ENCODE results near the gene CDH9. TPM values are rescaled to one million over a fixed set of nuclear protein-coding genes. Genes with fewer than 3 reads are reported as not detected.

CDH9 gene
- total RNA-seq, result not detected

GRCh38 chr5:27038476-27038875 is at the start of gene CDH9:
Gene CDH9 (minus strand): TSS chr5:27038586. CDS start chr5:26988333, 50,253 bp downstream.
- Histone ChIP-seq H3K4me1 (no peaks in the 10 kb centered on the region), H3K9me3 (no peaks in the 10 kb centered on the region), H3K27me3 (no peaks in the 10 kb centered on the region), H3K27ac (no peak within 1 kb of the TSS), H3K4me3 (no peak within 1 kb of the TSS), H3K36me3 (no peaks in the 10 kb centered on the region)
- DNase-seq (ENCODE audit: low spot score in 2 of 2), result no peak
- TF ChIP-seq EP300 (IDR thresholded peaks at IDR 0.05), result no peak
- 22% methylated on average over 12 of the region's 12 CpGs for WGBS

GRCh38 chr5:27087747-27088146 is 49.4 kb upstream of the CDH9 start:
- H3K4me3 ChIP-seq, result no peak overlapping the region
- H3K4me1 ChIP-seq, result no peaks in the 10 kb centered on the region
- H3K9me3 ChIP-seq, result no peaks in the 10 kb centered on the region
- H3K27me3 ChIP-seq, result no peaks in the 10 kb centered on the region
- WGBS, result 40% methylated on average over 2 of the region's 2 CpGs
- DNase-seq (ENCODE audit: low spot score in 2 of 2), result no peak
- no peaks in the 10 kb centered on the region for H3K36me3 ChIP-seq
- H3K27ac ChIP-seq, result no peak overlapping the region
- no peak for TF ChIP-seq POLR2AphosphoS5 (IDR thresholded peaks at IDR 0.05)
- TF ChIP-seq CTCF (IDR thresholded peaks at IDR 0.05), result no peak
- no peak for TF ChIP-seq POLR2A (IDR thresholded peaks at IDR 0.05)
- no peak for TF ChIP-seq EP300 (IDR thresholded peaks at IDR 0.05)

GRCh38 chr5:27083449-27084415 is 45.3 kb upstream of the CDH9 start:
- WGBS, result 70% methylated on average over 7 of the region's 7 CpGs
- Histone ChIP-seq H3K27ac (no peak overlapping the region), H3K4me1 (no peaks in the 10 kb centered on the region), H3K36me3 (no peaks in the 10 kb centered on the region), H3K27me3 (no peaks in the 10 kb centered on the region), H3K9me3 (no peaks in the 10 kb centered on the region), H3K4me3 (no peak overlapping the region)
- DNase-seq (ENCODE audit: low spot score in 2 of 2), result no peak
- TF ChIP-seq POLR2AphosphoS5 (IDR thresholded peaks at IDR 0.05) (no peak), POLR2A (IDR thresholded peaks at IDR 0.05) (no peak), CTCF (IDR thresholded peaks at IDR 0.05) (no peak), EP300 (IDR thresholded peaks at IDR 0.05) (no peak)

GRCh38 chr5:27080147-27080546 is 41.8 kb upstream of the CDH9 start:
- 67% methylated on average over 1 of the region's 1 CpG for WGBS
- TF ChIP-seq EP300 (IDR thresholded peaks at IDR 0.05) (no peak), CTCF (IDR thresholded peaks at IDR 0.05) (no peak), POLR2AphosphoS5 (IDR thresholded peaks at IDR 0.05) (no peak), POLR2A (IDR thresholded peaks at IDR 0.05) (no peak)
- H3K4me1 ChIP-seq, result no peaks in the 10 kb centered on the region
- no peak overlapping the region for H3K27ac ChIP-seq
- H3K36me3 ChIP-seq, result no peaks in the 10 kb centered on the region
- no peaks in the 10 kb centered on the region for H3K9me3 ChIP-seq
- H3K4me3 ChIP-seq, result no peak overlapping the region
- DNase-seq (ENCODE audit: low spot score in 2 of 2), result no peak
- no peaks in the 10 kb centered on the region for H3K27me3 ChIP-seq

- WGBS, result 19% methylated on average over 2 of the region's 2 CpGs
- no peak for TF ChIP-seq CTCF (IDR thresholded peaks at IDR 0.05)
- TF ChIP-seq POLR2A (IDR thresholded peaks at IDR 0.05), result no peak
- no peak for TF ChIP-seq POLR2AphosphoS5 (IDR thresholded peaks at IDR 0.05)
- no peak for TF ChIP-seq EP300 (IDR thresholded peaks at IDR 0.05)
These were observed 24.1 kb upstream of the CDH9 start for GRCh38 chr5:27062451-27062850.

More at GRCh38 chr5:27062451-27062850, 24.1 kb upstream of the CDH9 start:
- Histone ChIP-seq H3K27ac (no peak overlapping the region), H3K4me3 (no peak overlapping the region), H3K27me3 (no peaks in the 10 kb centered on the region), H3K36me3 (no peaks in the 10 kb centered on the region), H3K4me1 (no peaks in the 10 kb centered on the region), H3K9me3 (no peaks in the 10 kb centered on the region)
- DNase-seq (ENCODE audit: low spot score in 2 of 2), result no peak
